ENCODE results near the gene EFNB2.

EFNB2 gene

DNA sequence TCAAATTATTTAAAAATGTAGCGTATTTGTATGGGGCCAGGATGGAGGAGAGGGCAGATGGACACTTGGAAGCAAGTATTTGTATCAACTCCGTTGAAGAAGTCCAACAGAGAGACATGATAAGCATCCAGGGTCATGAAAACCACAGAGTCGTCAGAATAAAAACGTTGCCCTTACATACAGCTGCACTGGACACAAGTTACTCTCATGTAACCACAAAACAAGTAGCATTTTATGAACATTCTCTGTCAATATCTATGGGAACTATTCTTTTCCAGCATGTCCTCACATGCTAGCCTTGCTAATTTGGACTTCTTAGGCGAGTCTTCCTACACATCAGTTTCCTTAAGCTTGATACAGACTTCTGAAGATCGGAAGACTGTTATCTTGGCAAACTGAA is 35.0 kb downstream of the EFNB2 start:
- DNase-seq (ENCODE audit: low spot score), result no peak

DNA sequence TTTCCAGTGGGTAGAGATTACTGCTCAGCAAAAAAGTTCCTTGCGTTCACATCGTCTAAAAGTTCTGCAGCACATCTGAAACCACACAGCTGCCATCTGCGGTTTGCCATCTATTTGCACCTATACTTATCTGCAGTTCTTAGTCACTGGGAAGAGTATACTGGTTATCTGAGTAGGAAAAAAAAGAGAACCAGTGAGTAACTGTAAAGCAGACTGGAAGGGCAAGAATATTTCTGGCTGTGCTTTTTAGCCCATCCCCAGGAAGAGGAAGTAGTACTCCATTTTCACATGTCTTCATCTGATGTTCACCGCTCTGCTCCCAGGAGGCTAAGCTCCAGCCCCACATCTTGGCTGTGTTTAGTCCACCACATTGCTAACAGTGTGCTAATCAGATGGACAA is 35.6 kb downstream of the EFNB2 start:
- DNase-seq (ENCODE audit: low spot score), result no peak

DNA sequence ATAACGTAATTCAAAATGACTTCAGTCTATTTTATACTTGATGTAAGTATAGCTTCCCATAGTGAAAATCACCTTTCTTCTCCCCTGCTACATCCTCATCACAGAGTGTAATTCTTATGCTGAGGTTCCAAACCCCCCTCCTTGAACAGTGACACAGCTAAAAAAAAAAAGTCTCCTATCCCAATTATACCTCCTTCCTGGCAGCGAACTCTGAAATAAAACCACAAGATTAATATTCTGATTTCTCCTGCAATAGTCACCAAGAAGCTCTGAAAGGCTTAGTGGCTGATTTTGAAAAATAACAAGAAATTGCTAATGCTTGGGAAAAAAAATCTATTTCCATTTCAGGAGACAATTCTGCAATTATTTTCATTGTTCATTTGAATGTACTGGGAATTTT is 36.3 kb downstream of the EFNB2 start:
- DNase-seq (ENCODE audit: low spot score), result no peak

DNA sequence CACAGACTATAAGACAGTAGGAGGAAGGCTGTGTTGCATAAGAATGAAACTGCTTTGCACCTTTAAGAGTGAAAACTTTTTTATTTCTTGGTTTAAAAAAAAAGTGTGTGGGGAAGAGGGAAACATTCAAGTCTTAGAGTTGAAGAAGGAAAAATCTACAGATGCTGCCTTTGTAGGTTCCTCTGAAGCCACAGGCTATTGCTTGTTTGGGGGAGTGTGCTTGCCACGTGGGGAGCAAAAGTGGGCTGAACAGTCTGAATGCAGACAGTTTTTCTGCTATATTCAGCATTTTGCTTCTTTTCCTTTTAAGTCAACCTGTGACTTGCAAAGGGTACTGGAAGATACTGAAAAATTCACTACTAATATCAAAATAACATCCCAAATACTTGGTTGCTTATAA is 36.9 kb downstream of the EFNB2 start:
- DNase-seq (ENCODE audit: low spot score), result no peak

DNA sequence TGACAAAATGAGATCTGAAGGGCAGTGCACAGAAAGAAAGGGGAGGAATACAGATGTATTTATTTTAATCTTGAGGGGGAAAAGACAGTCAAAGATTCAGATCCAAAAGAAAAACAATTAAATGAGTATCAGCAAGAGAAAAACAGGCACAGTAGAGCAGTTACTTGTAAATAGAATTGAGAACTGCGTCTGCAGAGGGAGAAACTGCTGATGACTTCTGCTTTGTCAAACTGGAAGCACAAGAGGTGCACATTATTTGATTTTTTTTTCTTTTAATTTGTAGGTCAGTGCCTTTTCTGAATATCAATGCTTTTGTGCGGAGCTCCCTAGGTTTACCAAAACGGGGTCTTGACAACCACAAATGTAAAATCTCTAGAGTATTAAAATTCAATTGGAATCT is 37.3 kb downstream of the EFNB2 start:
- DNase-seq (ENCODE audit: low spot score), result no peak

DNA sequence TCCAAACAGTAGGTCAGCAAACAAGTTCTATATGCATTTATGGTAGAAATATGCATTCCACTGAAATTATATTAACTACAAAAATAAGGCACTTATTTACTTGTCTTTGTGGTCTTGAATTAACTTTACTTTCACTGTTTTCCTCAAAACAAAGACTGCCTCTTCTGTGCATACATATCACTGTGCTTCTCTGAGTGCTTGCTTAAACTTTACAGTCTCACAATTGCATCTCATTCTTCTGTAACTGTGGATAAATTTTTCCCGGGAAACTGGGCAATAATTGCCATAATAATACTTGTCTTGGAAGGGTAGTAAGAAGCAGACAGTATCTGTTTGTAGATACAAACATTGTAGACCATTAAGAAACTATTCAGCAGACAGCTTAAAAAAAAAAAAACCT is 38.4 kb downstream of the EFNB2 start:
- no peak for DNase-seq (ENCODE audit: low spot score)

DNA sequence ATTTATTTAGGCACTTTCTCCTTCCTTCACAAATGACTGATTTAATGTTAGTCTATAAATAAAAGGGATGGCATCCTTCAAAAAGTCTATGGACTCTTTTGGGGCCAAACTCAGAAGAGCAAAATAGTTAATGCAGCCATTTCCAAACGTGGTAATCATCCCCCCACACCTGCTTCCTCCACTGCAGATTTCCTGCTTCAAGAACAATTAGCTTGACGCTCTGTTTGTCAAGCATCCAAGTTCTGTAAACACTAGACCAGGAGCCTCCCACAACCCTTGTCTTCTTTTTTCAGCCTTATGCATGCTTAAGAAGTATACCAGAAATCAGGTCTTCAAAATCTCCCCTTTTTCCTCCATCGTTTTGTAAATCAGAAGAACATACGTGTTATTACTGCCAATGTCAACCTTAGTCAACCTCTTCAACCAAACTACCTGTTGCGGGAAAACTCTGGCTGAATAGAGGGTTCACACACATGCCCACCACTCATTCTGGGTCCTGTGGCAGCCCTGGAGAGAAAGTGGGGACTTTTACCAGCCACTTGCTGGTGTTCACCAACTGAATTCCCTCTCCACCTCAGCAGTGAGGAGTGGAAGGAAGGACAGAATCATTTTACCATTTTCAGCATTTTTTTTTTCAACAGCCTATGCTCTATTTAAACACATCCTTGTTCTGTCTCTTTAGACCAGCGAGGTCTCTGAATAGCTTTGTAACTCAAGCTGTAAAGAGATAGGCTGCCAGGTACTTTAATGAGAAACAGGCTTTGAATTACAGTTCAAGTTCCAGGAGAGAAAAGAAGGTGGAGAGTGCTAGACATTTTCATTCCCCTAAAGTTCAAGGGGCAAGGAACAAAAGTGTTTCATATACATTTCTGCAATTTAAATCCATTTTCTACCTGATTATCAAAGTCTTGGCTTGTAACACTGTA is 39.1 kb downstream of the EFNB2 start:
- no peak for DNase-seq (ENCODE audit: low spot score)

DNA sequence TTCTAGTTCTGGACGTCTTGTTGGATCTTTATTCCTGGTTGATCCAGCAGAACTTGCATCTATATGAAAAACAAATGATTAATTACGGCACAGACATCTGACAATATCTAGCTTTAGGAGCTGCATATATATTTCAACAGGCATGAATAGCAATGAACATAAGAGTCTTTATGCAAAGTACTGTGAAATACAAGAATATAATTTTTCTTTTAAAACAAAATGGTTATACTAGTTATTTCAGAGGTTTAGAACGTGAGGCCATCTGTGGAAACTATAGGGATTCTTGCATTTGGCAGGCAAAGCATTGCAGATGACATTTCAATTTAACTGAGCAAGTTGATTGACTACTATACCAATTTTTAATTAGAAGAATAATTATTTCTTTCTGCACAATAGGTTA is 40.5 kb downstream of the EFNB2 start:
- no peak for DNase-seq (ENCODE audit: low spot score)

DNA sequence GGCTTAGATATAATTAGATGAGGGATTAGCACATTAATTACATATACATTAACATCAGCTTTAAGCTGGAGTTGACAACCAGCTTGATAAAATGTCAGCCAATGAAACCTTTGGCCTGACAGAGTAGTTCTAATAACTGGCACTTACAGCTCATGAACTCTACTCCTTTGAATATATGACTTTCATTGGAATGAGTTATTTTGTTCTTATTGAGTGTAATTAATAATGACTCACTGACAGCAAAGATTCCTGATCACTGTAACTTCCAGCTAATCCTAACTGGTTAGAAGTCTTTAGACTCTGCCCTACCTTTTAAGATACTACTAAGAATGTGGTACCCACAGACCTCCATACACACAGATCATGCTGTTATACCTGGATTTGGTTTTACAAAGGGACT is 41.0 kb downstream of the EFNB2 start:
- DNase-seq (ENCODE audit: low spot score), result no peak

DNA sequence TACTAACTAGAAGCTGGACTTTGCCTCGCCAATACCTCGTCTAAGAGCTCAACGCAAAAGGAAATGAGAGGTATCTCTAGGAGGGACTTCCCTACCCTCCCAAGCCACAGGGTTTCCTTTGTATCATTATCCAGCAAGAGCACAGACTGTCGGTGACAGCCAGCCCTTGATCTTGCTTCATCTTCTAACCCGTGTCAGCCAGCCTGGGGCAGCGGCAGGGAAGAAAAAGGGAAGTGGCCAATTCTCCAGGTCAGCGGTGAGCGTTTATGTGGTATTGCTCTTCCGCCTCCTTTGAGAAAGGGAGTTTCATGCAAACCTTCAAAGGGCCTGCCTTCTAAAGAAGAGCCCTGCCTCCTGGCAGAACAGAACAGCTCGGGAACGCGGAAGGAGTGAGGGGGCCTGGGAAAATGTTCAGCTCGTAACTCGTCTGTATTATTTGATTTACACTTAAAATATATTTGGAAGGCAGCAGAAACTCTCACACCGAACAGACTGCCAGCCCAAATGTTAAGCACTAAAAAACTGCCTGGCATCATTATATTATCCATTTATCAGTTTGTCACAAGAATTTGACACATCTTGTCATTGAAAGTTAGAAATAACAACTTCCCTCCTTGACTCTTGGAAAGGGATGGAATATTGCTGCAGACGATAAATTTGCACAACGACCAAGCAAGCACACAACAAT is 41.8 kb downstream of the EFNB2 start:
- no peak for DNase-seq (ENCODE audit: low spot score)

DNA sequence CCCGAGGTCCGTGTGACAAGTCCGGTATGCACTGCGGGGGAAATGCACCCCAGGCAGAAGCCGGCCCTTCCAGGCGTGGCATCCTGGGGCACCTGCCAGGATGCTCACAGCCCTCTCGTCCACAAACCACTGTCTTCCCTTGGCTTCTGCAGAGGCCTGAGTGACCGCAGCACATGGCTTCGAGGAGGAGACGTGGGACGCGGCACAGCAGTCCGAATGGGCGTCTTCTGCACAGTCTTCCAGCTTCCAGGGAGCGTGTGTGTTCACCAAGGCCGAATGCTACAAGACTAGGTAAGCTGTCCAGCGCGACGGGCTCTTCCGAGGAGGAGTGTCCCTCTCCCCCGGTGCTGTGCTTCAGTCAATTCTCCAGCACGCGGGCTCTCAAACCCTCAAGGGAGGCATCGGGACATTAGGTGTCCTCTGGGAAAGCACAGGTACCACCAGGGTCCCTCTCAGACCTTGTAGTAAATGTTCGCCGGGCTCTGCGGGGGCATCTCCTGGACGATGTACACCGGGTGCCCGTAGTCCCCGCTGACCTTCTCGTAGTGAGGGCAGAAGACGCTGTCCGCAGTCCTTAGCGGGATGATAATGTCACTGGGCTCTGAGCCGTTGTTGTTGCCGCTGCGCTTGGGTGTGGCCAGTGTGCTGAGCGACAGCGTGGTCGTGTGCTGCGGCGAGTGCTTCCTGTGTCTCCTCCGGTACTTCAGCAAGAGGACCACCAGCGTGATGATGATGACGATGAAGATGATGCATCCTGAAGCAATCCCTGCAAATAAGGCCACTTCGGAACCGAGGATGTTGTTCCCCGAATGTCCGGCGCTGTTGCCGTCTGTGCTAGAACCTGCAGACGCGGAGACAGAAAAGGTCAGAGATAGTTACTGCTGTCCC is 42.6 kb downstream of the EFNB2 start:
- DNase-seq (ENCODE audit: low spot score), result no peak

DNA sequence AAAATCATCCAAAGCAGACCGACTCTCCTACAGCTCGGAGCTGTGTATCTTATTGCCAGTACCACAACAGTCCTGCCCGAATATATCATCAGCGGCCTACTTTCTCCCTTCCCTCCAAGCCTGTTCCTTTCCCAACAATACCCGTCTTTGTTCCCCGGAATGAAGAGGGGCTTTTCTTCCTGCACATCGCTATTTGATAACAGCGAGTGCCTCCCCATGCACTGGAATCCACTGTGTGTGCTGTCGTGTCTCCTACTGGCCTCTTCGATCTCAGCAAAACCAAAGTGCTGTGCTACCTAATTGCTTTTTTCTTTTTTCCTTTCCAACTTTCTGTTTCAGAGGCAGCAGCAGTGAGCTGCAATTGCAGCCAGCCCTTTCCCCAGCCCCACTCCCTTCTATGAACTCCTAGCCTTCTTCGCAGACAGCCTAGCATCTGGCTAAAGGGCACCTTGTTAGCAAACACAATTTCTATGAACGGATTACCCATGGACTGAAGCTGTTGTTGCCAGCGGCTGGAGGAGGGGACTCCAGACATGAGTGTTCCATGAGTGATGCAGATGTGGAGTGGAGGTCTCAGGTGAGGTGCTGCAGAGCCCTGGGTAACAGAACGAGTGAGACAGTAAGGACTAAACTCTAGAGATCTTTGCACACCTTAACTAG is 43.4 kb downstream of the EFNB2 start:
- DNase-seq (ENCODE audit: low spot score), result peak; percentile 93

DNA sequence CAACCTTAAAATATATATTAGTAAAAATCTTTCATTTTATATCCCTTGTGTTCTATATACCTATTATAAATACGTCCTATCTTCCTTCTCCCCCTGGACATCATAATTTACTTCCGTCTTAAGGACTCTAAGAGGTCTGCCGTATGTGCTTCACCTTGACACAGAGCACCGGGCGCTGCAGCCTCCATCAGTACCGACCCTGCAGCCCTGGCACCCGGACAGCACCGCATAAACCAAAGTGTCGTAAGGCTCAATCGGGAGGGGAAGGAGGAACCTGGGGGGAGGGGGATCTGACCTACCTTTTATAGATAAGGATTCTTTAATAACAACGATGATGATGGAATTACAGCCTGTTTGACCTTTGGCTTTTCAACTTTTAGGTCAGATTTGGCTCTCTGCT is 44.0 kb downstream of the EFNB2 start:
- DNase-seq (ENCODE audit: low spot score), result no peak

DNA sequence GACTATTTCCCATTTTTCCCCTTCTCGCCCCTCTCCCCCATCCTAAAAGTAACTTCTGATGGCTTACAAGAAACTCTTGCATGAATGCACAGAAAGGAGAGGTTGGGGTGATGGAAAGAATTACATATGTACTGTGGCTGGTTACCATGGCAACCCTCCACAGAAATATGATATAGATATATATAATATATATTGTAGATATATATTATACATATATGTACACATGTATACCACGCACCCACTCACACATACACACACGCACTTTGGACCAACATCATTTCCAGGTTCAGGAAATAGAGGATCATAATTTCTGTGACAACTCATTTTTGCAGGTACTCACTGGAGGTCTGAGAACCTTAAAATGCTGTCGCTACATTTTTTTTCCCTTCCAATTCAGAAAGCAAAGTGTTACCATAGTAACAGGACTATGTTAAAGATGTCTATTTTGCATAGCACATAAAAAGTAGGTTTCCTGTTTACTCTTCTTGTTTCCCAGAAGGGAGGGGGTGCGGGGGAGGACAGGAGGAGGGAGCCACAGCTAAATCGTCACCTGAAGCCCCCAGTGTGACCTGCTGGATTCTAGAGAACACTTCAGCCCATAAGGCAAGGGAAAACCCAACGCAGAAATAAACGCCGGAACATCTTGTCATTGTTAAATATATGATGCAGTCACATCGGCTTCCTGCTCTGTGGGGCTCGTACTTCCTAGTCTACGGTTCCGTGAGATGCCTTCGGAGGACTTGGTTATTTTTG is 44.7 kb downstream of the EFNB2 start:
- DNase-seq (ENCODE audit: low spot score), result no peak

DNA sequence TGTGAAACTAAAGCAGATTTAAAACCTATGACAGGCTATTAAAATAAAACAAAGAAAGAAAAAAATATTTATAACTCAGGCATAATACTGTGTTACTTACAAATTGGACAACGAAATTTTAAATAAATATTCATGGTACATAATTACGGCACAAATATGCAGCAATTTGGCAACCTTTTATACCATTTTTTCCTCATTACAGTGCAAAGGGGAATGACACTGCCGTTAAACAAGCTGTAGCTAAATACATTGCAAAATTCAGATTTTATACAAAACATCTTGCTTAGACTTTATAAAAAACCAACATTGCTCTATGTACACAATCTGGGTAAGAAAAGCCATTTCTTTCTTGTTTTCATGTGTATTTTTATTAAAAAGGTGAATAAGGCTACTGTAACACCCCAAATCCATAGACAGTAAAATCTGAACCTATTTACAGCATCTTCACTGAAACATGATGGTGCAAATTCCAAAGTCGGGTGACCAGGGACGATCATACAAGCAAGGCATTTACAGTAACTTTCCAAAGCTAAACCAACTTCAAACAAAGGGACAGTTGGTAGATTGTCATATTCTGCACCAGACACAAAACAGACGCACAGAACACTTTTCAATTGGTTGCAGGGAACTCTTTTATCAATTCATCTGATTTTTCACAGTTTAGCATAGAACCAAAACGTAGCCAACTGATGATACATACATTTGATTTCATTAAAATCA is 45.5 kb downstream of the EFNB2 start:
- DNase-seq (ENCODE audit: low spot score), result no peak

DNA sequence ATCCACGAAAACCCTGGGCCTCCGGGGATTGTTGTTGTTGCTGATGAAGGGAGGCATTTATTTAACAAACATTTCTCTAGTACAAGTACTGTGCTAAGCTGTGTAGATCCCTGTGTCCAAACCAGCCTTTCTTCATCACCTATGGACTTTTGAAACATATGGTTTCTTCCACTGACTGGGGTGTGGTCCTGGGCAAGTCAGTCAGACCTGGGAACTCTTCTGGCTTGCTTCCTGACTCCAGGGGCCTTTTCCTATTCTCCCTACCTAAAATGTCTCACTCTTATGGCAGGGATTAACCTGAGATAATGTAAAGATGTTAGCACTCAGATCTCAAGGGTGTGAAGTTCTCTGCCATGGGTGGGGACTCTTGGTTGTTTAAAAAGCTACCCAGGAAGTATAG is 46.8 kb downstream of the EFNB2 start:
- no peak for DNase-seq (ENCODE audit: low spot score)

DNA sequence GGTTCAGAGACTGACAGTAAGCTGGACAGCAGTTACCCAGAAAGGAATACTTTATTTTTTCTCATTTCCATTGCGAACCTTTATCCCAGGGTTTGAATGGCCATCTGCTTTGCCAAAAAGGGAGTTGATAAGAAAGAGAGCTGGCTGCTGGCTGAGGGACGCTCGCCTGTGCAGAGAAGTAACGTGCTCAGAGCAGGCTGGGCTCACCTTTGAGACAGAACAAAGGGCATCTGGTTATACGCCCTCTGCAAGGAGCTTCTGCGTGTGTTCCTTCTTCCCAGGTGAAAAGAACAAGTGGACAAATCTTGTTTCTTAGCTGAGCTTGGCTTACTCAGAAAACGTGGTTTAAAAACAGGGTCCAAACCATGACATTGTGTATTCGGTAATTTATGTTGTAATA is 47.4 kb downstream of the EFNB2 start:
- DNase-seq (ENCODE audit: low spot score), result no peak

DNA sequence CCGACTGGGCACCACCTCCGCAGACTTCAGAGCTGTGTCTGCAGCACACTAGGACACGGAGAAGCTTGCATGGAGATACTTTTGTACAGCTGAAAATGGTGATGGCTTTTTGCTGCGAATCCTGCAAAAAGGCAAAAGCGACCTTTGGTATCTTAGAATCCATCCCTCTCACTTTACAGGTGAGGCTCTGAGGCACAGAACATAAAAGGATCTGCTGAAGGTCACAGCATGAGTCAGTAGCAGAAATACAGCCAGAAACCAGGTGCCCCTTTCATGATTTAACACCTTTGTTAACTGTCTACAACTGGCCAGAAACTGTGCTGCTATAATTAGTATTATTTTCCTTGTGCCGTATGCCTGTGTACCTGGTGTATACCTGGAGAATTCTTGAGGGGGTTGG is 48.3 kb downstream of the EFNB2 start:
- no peak for DNase-seq (ENCODE audit: low spot score)

DNA sequence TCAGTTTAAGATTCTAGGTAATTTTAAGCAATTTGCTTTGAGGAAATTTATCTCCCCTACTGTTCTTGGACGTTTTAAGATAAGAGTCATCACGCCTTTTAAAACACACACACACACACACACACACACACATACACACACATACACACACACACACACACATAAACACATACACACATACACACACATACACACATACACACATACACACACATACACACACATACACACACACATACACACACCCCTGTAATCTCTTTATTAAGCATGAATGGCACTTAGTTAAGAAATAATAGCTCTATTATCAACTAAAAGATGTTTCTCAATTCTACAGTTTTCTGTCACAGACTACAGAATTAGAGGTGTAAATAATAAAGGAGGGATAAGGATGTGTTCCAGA is 49.2 kb downstream of the EFNB2 start:
- DNase-seq (ENCODE audit: low spot score), result no peak

DNA sequence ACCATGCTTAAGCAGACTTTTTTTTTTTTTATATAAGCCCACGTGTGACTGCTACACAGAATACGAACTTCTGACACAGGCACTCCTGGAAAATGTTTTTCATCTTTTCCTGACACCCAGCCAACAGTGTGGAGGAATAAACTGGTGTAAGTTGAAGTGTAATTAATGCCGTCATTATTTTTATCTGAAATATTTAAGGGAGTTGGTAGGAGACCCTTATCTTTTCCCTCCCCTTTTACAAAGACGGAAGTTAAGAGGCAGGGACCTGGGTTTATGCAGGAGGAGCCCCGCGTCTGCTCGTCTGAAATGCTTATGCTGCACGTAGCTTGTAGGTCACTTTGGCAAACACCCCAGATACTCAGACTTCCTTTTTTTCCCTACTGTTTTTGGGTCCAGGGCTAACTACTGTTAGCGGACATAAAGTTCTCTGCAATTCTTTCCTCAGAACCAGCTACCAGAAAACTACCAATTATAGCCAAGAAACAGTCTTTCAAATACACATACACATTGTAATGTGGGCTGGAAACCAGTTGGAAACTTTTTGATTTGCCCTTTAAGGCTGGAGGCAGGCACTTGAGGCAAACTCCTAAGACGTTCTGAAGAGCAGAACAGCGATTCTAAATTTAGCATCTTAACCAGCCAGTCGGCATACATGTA is 50.8 kb downstream of the EFNB2 start:
- no peak for DNase-seq (ENCODE audit: low spot score)
